Body of pancreas (tissue), 4 donors: ENCODE measurements around the gene PROZ.

Experiments
- CTCF ChIP-seq, 7 experiments: fragments of 450-650 bp in 4 of 7; fragments of 200-600 bp in 3 of 7; sonication (generic) in 3 of 7; IDR thresholded peaks; one replicate each; pipeline ENCODE4 v1.5.1; 2016 to 2019; ENCODE audit warnings: antibody characterized with exemption in 7 of 7
- POLR2A ChIP-seq, 3 donors: fragments of 450-650 bp; IDR thresholded peaks; one replicate each; pipeline ENCODE4 v1.6.1; 2016; ENCODE audit warnings: antibody characterized with exemption in 3 of 3, mild to moderate bottlenecking in 2 of 3

- TF ChIP-seq CTCF (IDR thresholded peaks at IDR 0.05) (no peak), POLR2A (IDR thresholded peaks at IDR 0.05) (no peak)
Observed at GRCh38 chr13:113161433-113161832, 3.0 kb downstream of the PROZ start.
